Measurements from ENCODE around the gene FAHD1. TPM values are rescaled to one million over a fixed set of nuclear protein-coding genes. Genes with fewer than 3 reads are reported as not detected.

FAHD1 gene
- total RNA-seq, result 23.0 TPM

DNA sequence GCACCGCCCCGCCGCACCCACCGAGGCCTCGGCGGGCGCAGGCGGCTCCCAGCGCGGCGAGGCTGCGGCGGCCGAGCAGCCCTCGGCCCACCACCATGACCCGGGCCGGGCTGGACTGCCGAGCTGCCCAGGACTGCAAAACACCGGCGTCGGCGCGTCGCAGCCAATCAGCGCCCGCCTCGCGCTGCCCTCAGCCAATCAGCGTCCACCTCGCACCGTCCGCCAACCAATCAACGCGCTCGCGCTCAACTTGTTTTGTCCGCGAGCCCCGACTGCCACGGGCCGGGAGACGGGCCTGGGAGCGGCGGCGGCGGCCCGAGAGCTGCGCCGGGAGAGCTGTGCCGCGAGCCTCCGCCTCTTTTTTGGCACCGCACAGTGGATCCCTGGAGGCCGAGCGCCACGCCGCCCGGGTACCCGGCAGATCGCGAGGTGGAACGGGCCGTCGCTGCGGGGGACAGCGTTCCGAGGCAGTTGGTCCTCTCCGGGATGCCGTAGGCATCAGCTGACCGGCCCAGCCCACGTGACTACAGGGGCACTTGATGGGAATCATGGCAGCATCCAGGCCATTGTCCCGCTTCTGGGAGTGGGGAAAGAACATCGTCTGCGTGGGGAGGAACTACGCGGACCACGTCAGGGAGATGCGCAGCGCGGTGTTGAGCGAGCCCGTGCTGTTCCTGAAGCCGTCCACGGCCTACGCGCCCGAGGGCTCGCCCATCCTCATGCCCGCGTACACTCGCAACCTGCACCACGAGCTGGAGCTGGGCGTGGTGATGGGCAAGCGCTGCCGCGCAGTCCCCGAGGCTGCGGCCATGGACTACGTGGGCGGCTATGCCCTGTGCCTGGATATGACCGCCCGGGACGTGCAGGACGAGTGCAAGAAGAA, at the start of gene FAHD1, which contains the start of gene HAGH:
TSS of gene FAHD1 (plus strand) at position 516 of the 883 bp plus-strand sequence. CDS start at position 549, 33 bp downstream.
TSS of gene HAGH (minus strand) at position 135 of the 883 bp plus-strand sequence. CDS start at position 97, 38 bp downstream.
- Histone ChIP-seq H3K27me3 (ENCODE audit: control insufficient read depth in 3 of 3, insufficient read depth in 3 of 3, low read length in 3 of 3) (no peaks in the 10 kb centered on the region), H3K27ac (ENCODE audit: low read depth, low read length) (peak within 1 kb of the TSS; percentile 60), H3K9ac (ENCODE audit: low read depth in 1 of 3, low read length in 3 of 3) (peak within 1 kb of the TSS; percentile 76 to 93 (median 90)), H3K4me3 (ENCODE audit: low read length in 3 of 3) (peak within 1 kb of the TSS; percentile 94 to 100 (median 95)), H3K36me3 (ENCODE audit: control insufficient read depth in 3 of 3, insufficient read depth in 3 of 3, low read length in 3 of 3) (peaks cover 16 to 23% (median 21%) of the 10 kb centered on the region in 3 donors), H3K9me3 (ENCODE audit: control insufficient read depth in 3 of 3, low read length in 3 of 3) (no peaks in the 10 kb centered on the region), H3K4me1 (ENCODE audit: control insufficient read depth in 3 of 3, insufficient read depth in 3 of 3, low read length in 3 of 3) (peaks cover 44 to 57% (median 47%) of the 10 kb centered on the region in 3 donors)

DNA sequence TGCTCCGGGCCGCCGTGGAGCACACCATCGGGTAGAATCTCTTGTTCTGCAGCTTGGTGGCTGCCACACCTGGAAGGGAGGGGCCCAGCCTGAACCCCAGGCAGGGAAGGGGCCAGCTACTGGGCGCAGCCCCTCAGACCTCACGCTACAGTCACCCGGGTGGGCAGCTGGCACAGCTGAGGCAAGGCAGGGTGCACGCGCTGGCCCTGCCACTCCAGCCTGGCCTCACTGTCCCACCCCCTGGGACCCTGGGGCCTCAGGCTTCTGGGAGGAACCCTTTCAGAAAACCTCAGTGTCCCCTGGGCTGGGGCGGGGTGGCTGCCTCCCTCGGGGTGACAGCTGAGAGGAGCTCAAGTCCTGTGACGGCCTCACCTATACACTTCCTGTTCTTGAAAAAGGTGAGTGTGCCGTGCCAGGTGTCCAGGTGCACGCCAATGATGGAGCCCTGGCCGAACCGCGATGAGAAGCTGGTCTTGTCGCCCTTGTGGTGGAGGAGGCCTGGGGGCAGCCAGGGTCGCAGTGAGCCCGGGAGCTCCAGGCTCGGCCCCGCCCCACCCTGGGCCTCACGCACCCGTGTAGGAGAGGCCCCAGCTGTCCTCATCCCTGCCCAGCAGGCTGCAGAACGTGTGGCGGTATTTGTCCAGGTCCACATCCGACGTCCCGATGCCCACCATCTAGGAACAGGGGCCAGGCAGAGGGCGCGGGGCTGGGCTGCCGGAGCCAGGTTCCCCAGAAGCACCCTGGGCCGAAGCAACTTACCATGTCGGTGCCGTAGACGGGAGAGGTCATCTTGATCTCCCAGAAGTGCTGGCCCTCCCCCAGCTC, 49.4 kb upstream of the FAHD1 start:
- Histone ChIP-seq H3K36me3 (ENCODE audit: control insufficient read depth in 3 of 3, insufficient read depth in 3 of 3, low read length in 3 of 3) (peaks cover 36 to 59% (median 39%) of the 10 kb centered on the region in 3 donors), H3K4me3 (ENCODE audit: low read length in 3 of 3) (no peak overlapping the region), H3K9me3 (ENCODE audit: control insufficient read depth in 3 of 3, low read length in 3 of 3) (no peaks in the 10 kb centered on the region), H3K9ac (ENCODE audit: low read depth in 1 of 3, low read length in 3 of 3) (no peak overlapping the region), H3K27ac (ENCODE audit: low read depth, low read length) (no peak overlapping the region), H3K27me3 (ENCODE audit: control insufficient read depth in 3 of 3, insufficient read depth in 3 of 3, low read length in 3 of 3) (no peaks in the 10 kb centered on the region), H3K4me1 (ENCODE audit: control insufficient read depth in 3 of 3, insufficient read depth in 3 of 3, low read length in 3 of 3) (peaks cover 34 to 56% (median 41%) of the 10 kb centered on the region in 3 donors)

DNA sequence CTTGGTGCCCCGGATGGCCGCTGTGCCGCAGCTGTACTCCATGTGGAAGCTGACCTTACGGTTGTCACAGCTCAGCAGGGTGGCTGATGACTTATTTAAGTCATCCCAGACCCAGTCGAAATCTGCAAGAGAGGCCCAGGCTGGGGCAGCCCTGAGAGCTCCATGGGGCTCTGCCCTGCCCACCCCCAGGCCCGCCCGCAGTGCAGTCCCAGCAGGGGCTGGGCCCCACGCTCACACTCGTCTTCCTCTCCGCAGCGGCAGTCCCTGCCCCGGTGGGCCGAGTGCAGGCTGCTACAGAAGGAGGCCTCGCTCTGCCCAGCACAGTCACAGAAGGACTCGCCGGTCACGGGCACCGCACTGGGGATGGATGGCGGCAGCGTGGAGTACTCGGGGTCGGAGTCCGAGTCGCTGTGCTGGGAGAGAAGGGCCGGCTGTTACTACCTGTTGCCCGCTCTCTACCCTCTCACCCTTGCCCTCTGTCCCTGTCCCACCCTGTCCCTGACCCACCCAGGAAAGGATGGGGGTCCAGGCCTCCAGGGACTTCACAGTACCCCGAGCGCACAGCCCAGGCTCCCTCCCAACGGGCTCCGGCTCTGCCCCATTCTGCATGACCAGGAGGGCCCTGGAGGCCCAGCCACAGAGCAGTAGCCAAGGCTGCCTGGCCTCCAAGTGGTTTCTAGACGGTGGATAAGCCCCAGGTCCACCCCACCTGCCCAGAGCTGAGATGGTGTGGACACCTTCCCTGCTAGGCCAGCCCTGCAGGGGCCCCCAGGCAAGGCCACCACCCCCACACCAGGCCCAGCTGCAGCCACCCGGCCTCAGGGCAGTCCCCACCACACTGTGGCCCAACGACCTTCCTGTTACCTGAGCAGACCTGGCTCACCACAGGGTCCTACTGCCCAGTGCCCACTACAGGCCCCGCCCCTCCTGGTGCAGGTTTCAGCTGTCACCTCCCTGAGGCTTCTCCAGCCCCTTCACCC, 48.5 kb upstream of the FAHD1 start:
- H3K9ac ChIP-seq (ENCODE audit: low read depth in 1 of 3, low read length in 3 of 3), result no peak overlapping the region
- no peak overlapping the region for H3K4me3 ChIP-seq (ENCODE audit: low read length in 3 of 3)
- no peaks in the 10 kb centered on the region for H3K9me3 ChIP-seq (ENCODE audit: control insufficient read depth in 3 of 3, low read length in 3 of 3)
- no peak overlapping the region for H3K27ac ChIP-seq (ENCODE audit: low read depth, low read length)
- H3K27me3 ChIP-seq (ENCODE audit: control insufficient read depth in 3 of 3, insufficient read depth in 3 of 3, low read length in 3 of 3), result no peaks in the 10 kb centered on the region
- peaks cover 36 to 59% (median 39%) of the 10 kb centered on the region in 3 donors for H3K36me3 ChIP-seq (ENCODE audit: control insufficient read depth in 3 of 3, insufficient read depth in 3 of 3, low read length in 3 of 3)
- H3K4me1 ChIP-seq (ENCODE audit: control insufficient read depth in 3 of 3, insufficient read depth in 3 of 3, low read length in 3 of 3), result peaks cover 33 to 56% (median 43%) of the 10 kb centered on the region in 3 donors

DNA sequence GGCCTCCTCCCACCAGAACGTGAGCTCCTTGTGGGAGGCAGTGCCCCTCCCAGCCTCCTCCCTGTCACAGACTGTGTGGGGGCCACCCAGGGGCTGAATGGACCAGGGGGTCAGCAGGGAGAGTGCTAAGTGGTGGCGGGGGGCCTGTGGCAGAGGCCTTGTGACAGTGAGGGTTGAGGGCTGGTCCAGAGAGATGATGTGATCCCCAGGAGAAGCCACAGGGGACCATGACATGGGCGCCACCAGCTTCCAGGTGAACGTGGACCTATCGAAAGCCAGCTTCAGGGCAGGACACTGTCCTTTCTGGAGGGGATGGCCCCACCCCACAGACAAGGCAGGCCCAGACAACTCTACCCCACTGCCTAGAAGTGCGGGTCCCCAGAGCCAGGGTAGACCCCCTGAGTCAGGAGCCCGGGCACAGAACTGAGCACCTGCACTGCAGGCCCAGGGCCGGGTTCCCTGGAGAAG, 47.7 kb upstream of the FAHD1 start:
- Histone ChIP-seq H3K4me3 (ENCODE audit: low read length in 3 of 3) (no peak overlapping the region), H3K27me3 (ENCODE audit: control insufficient read depth in 3 of 3, insufficient read depth in 3 of 3, low read length in 3 of 3) (no peaks in the 10 kb centered on the region), H3K9ac (ENCODE audit: low read depth in 1 of 3, low read length in 3 of 3) (peak overlapping the region in 1 of 3 donors; percentile 50), H3K9me3 (ENCODE audit: control insufficient read depth in 3 of 3, low read length in 3 of 3) (no peaks in the 10 kb centered on the region), H3K36me3 (ENCODE audit: control insufficient read depth in 3 of 3, insufficient read depth in 3 of 3, low read length in 3 of 3) (peaks cover 36 to 59% (median 39%) of the 10 kb centered on the region in 3 donors), H3K27ac (ENCODE audit: low read depth, low read length) (no peak overlapping the region), H3K4me1 (ENCODE audit: control insufficient read depth in 3 of 3, insufficient read depth in 3 of 3, low read length in 3 of 3) (peaks cover 31 to 56% (median 42%) of the 10 kb centered on the region in 3 donors)

DNA sequence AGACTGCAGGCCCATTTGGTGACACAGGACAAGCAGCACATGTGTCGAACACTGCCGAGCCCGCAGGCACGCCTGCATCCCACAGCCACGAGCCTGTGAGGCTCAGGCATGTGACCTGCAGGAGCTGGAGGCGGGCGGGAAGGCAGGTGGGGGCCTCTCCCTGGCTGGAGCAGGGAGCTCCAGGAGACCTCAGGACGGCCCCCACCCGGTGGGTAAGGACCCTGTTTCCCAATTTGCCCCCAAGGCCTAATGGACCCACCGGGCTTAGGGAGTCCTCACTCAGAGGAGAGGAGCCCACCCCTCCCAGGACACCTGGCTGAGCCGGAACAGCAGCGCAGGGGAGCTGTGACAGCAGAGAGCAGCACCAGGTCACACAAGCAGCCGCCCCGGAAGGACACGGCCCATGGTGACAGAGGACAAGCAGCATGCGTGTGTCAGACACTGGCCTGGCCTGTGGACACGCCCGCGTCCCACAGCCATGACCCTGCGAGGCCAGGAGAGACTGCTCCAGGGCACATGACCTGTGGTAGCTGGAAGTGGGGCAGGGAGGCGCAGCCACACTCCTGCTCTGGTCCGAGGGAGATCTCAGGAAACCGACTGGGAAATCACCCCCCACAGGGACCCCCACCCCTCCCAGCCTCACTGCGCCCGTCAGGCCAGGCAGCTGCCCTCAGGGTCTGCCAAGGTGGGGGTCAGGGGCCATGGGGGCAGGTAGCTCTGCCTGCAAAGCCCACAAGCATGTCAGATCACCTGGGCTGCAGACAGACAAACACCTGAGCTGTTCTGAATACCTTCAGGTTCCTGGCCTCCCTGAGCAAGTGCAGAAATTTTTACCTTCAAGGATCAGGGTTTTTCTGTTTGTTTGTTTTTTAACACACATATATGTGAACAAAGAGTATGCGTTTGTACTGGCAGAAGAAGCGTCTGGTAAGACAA, 47.0 kb upstream of the FAHD1 start:
- Histone ChIP-seq H3K9ac (ENCODE audit: low read depth in 1 of 3, low read length in 3 of 3) (peak overlapping the region; percentile 14 to 92 (median 33)), H3K4me3 (ENCODE audit: low read length in 3 of 3) (no peak overlapping the region), H3K36me3 (ENCODE audit: control insufficient read depth in 3 of 3, insufficient read depth in 3 of 3, low read length in 3 of 3) (peaks cover 35 to 55% (median 38%) of the 10 kb centered on the region in 3 donors), H3K27me3 (ENCODE audit: control insufficient read depth in 3 of 3, insufficient read depth in 3 of 3, low read length in 3 of 3) (no peaks in the 10 kb centered on the region), H3K27ac (ENCODE audit: low read depth, low read length) (peak overlapping the region; percentile 25), H3K9me3 (ENCODE audit: control insufficient read depth in 3 of 3, low read length in 3 of 3) (no peaks in the 10 kb centered on the region), H3K4me1 (ENCODE audit: control insufficient read depth in 3 of 3, insufficient read depth in 3 of 3, low read length in 3 of 3) (peaks cover 26 to 53% (median 37%) of the 10 kb centered on the region in 3 donors)

DNA sequence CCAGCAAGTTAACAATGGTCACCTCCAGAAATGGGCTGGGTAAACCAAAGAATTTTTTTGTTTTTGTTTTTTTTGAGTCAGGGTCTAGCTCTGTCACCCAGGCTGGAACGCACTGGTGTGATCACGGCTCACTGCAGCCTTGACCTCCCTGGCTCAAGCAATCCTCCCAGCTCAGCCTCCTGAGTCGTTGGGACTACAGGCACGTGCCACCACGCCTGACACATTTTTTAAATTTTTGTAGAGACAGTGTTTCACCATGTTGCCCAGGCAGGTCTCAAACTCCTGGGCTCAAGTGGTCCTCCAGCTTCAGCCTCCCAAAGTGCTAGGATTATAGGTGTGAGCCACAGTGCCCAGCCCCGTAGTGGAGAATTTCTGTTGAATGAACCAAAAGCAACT, 46.3 kb upstream of the FAHD1 start:
- H3K27me3 ChIP-seq (ENCODE audit: control insufficient read depth in 3 of 3, insufficient read depth in 3 of 3, low read length in 3 of 3), result no peaks in the 10 kb centered on the region
- no peaks in the 10 kb centered on the region for H3K9me3 ChIP-seq (ENCODE audit: control insufficient read depth in 3 of 3, low read length in 3 of 3)
- H3K36me3 ChIP-seq (ENCODE audit: control insufficient read depth in 3 of 3, insufficient read depth in 3 of 3, low read length in 3 of 3), result peaks cover 32 to 49% (median 36%) of the 10 kb centered on the region in 3 donors
- peak overlapping the region; percentile 82 to 92 (median 82) for H3K9ac ChIP-seq (ENCODE audit: low read depth in 1 of 3, low read length in 3 of 3)
- peak overlapping the region; percentile 25 for H3K27ac ChIP-seq (ENCODE audit: low read depth, low read length)
- peak overlapping the region in 2 of 3 donors; percentile 87 to 89 for H3K4me3 ChIP-seq (ENCODE audit: low read length in 3 of 3)
- peaks cover 30 to 53% (median 39%) of the 10 kb centered on the region in 3 donors for H3K4me1 ChIP-seq (ENCODE audit: control insufficient read depth in 3 of 3, insufficient read depth in 3 of 3, low read length in 3 of 3)

DNA sequence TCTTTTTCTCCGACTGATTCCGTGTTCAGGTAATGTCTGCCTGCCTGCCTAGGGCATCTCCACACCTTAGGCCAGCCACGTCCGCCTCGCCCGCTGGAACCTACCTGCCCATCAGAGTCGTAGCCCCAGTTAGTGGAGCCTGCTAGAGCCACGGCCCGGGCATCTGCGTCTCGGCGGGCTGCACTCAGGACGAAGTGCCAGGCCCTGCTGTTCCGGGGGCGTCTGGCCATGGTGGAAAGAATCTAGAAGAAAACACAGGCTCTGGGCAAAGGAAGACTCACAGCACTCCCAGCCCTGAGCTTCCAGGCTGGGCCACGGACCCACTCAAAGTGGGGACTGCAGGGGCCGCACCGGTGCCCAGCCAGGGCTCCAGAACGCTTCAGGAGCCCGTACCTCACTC, 45.8 kb upstream of the FAHD1 start:
- Histone ChIP-seq H3K9me3 (ENCODE audit: control insufficient read depth in 3 of 3, low read length in 3 of 3) (no peaks in the 10 kb centered on the region), H3K4me1 (ENCODE audit: control insufficient read depth in 3 of 3, insufficient read depth in 3 of 3, low read length in 3 of 3) (peaks cover 32 to 58% (median 42%) of the 10 kb centered on the region in 3 donors), H3K27me3 (ENCODE audit: control insufficient read depth in 3 of 3, insufficient read depth in 3 of 3, low read length in 3 of 3) (no peaks in the 10 kb centered on the region), H3K4me3 (ENCODE audit: low read length in 3 of 3) (peak overlapping the region; percentile 87 to 89 (median 87)), H3K36me3 (ENCODE audit: control insufficient read depth in 3 of 3, insufficient read depth in 3 of 3, low read length in 3 of 3) (peaks cover 32 to 43% (median 34%) of the 10 kb centered on the region in 3 donors), H3K9ac (ENCODE audit: low read depth in 1 of 3, low read length in 3 of 3) (peak overlapping the region; percentile 82 to 92 (median 82)), H3K27ac (ENCODE audit: low read depth, low read length) (peak overlapping the region; percentile 80)

DNA sequence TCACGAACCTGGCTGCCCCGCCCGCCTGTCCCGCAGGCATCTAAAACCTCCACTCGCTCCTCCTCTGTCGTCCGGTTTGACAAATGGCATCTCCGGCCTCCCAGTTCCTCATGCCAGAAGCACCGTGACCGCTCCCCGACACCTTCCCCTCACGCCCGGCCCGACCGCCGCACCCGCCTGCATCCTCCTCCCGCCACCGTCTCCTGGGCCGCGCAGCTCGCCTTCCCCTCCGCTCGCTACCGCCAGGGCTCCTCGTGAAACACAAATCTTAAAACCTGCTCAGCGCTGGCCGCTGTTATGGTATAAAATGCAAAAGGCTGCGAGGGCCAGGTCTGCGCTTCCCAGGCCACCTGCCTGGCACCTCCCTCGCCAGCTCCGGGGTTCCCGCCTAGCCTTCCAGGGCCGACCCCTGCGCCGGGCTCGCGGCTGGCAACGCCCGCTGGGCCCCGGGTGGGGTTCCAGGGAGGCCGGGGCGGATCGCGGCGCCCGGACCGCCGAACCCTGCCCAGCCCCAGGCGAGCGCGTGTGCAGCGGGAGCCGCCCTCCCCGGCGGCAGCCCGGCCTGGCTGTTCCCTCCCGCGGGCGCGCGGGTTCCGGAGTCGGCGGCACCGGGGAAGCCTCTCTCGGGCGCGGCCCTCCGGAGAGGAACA, 45.1 kb upstream of the FAHD1 start:
- H3K36me3 ChIP-seq (ENCODE audit: control insufficient read depth in 3 of 3, insufficient read depth in 3 of 3, low read length in 3 of 3), result peaks cover 27 to 43% (median 35%) of the 10 kb centered on the region in 3 donors
- H3K9me3 ChIP-seq (ENCODE audit: control insufficient read depth in 3 of 3, low read length in 3 of 3), result no peaks in the 10 kb centered on the region
- peaks cover 32 to 58% (median 42%) of the 10 kb centered on the region in 3 donors for H3K4me1 ChIP-seq (ENCODE audit: control insufficient read depth in 3 of 3, insufficient read depth in 3 of 3, low read length in 3 of 3)
- H3K27ac ChIP-seq (ENCODE audit: low read depth, low read length), result peak overlapping the region; percentile 80
- peak overlapping the region; percentile 87 to 89 (median 87) for H3K4me3 ChIP-seq (ENCODE audit: low read length in 3 of 3)
- peak overlapping the region; percentile 82 to 92 (median 82) for H3K9ac ChIP-seq (ENCODE audit: low read depth in 1 of 3, low read length in 3 of 3)
- H3K27me3 ChIP-seq (ENCODE audit: control insufficient read depth in 3 of 3, insufficient read depth in 3 of 3, low read length in 3 of 3), result no peaks in the 10 kb centered on the region
